ENCODE data around the gene GPR61. TPM values are rescaled to one million over a fixed set of nuclear protein-coding genes. Genes with fewer than 3 reads are reported as not detected.

GPR61 gene
- total RNA-seq, 1 donor from 2014 or later = 0.43 TPM

GRCh38 chr1:109570414-109570813 lies 30.7 kb downstream of the GPR61 start:
- no peaks in the 10 kb centered on the region for H3K27me3 Mint-ChIP-seq (ENCODE audit: low read depth)
- intact Hi-C loops (cut with micrococcal nuclease) = no loop called here
- H3K4me1 Mint-ChIP-seq (ENCODE audit: low read depth) = peaks cover 15% of the 10 kb centered on the region
- H3K9me3 Mint-ChIP-seq = no peaks in the 10 kb centered on the region
- DNase-seq (ENCODE audit: low spot score) = no peak
- no peak overlapping the region for H3K4me3 Mint-ChIP-seq (ENCODE audit: low read depth)
- peaks cover 8% of the 10 kb centered on the region for H3K36me3 Mint-ChIP-seq (ENCODE audit: low read depth)
- no peak overlapping the region for H3K27ac Mint-ChIP-seq

- peaks cover 28% of the 10 kb centered on the region for H3K36me3 Mint-ChIP-seq (ENCODE audit: low read depth)
- H3K4me1 Mint-ChIP-seq (ENCODE audit: low read depth) = peaks cover 10% of the 10 kb centered on the region
- DNase-seq (ENCODE audit: low spot score) = no peak
- no peaks in the 10 kb centered on the region for H3K27me3 Mint-ChIP-seq (ENCODE audit: low read depth)
- intact Hi-C loops (cut with micrococcal nuclease) = no loop called here
- no peaks in the 10 kb centered on the region for H3K9me3 Mint-ChIP-seq
- no peak overlapping the region for H3K4me3 Mint-ChIP-seq (ENCODE audit: low read depth)
- no peak overlapping the region for H3K27ac Mint-ChIP-seq
Observed at GRCh38 chr1:109573785-109574184, 34.1 kb downstream of the GPR61 start.

GRCh38 chr1:109578947-109579443 lies 39.3 kb downstream of the GPR61 start:
- peaks cover 63% of the 10 kb centered on the region for H3K36me3 Mint-ChIP-seq (ENCODE audit: low read depth)
- no peaks in the 10 kb centered on the region for H3K27me3 Mint-ChIP-seq (ENCODE audit: low read depth)
- peaks cover 5% of the 10 kb centered on the region for H3K4me1 Mint-ChIP-seq (ENCODE audit: low read depth)
- intact Hi-C loops (cut with micrococcal nuclease) = no loop called here
- no peak for DNase-seq (ENCODE audit: low spot score)
- H3K4me3 Mint-ChIP-seq (ENCODE audit: low read depth) = no peak overlapping the region
- no peaks in the 10 kb centered on the region for H3K9me3 Mint-ChIP-seq
- no peak overlapping the region for H3K27ac Mint-ChIP-seq

GRCh38 chr1:109579491-109579890 lies 39.8 kb downstream of the GPR61 start:
- Mint-ChIP-seq H3K27ac (no peak overlapping the region), H3K9me3 (no peaks in the 10 kb centered on the region), H3K36me3 (ENCODE audit: low read depth) (peaks cover 64% of the 10 kb centered on the region), H3K27me3 (ENCODE audit: low read depth) (no peaks in the 10 kb centered on the region), H3K4me3 (ENCODE audit: low read depth) (no peak overlapping the region), H3K4me1 (ENCODE audit: low read depth) (peaks cover 6% of the 10 kb centered on the region)
- no peak for DNase-seq (ENCODE audit: low spot score)
- intact Hi-C loops (cut with micrococcal nuclease) = no loop called here

GRCh38 chr1:109582021-109582420 lies 42.3 kb downstream of the GPR61 start:
- H3K36me3 Mint-ChIP-seq (ENCODE audit: low read depth) = peaks cover 65% of the 10 kb centered on the region
- H3K4me1 Mint-ChIP-seq (ENCODE audit: low read depth) = peaks cover 9% of the 10 kb centered on the region
- intact Hi-C loops (cut with micrococcal nuclease) = no loop called here
- H3K4me3 Mint-ChIP-seq (ENCODE audit: low read depth) = no peak overlapping the region
- no peaks in the 10 kb centered on the region for H3K9me3 Mint-ChIP-seq
- no peak for DNase-seq (ENCODE audit: low spot score)
- H3K27me3 Mint-ChIP-seq (ENCODE audit: low read depth) = no peaks in the 10 kb centered on the region
- no peak overlapping the region for H3K27ac Mint-ChIP-seq

GRCh38 chr1:109584766-109585165 lies 45.1 kb downstream of the GPR61 start:
- DNase-seq (ENCODE audit: low spot score) = no peak
- H3K27ac Mint-ChIP-seq = no peak overlapping the region
- intact Hi-C loops (cut with micrococcal nuclease) = no loop called here
- peaks cover 4% of the 10 kb centered on the region for H3K4me1 Mint-ChIP-seq (ENCODE audit: low read depth)
- H3K36me3 Mint-ChIP-seq (ENCODE audit: low read depth) = peaks cover 74% of the 10 kb centered on the region
- H3K27me3 Mint-ChIP-seq (ENCODE audit: low read depth) = no peaks in the 10 kb centered on the region
- no peaks in the 10 kb centered on the region for H3K9me3 Mint-ChIP-seq
- no peak overlapping the region for H3K4me3 Mint-ChIP-seq (ENCODE audit: low read depth)

- Mint-ChIP-seq H3K9me3 (no peaks in the 10 kb centered on the region), H3K27me3 (ENCODE audit: low read depth) (no peaks in the 10 kb centered on the region), H3K27ac (no peak overlapping the region), H3K4me1 (ENCODE audit: low read depth) (peaks cover 4% of the 10 kb centered on the region), H3K36me3 (ENCODE audit: low read depth) (peaks cover 75% of the 10 kb centered on the region), H3K4me3 (ENCODE audit: low read depth) (no peak overlapping the region)
- intact Hi-C loops (cut with micrococcal nuclease) = no loop called here
- DNase-seq (ENCODE audit: low spot score) = no peak
Observed at GRCh38 chr1:109586055-109586454, 46.4 kb downstream of the GPR61 start.

GRCh38 chr1:109589177-109589576 lies 49.5 kb downstream of the GPR61 start:
- Mint-ChIP-seq H3K4me3 (ENCODE audit: low read depth) (no peak overlapping the region), H3K4me1 (ENCODE audit: low read depth) (peaks cover 5% of the 10 kb centered on the region), H3K27ac (peak overlapping the region; percentile 7), H3K27me3 (ENCODE audit: low read depth) (no peaks in the 10 kb centered on the region), H3K36me3 (ENCODE audit: low read depth) (peaks cover 83% of the 10 kb centered on the region), H3K9me3 (no peaks in the 10 kb centered on the region)
- intact Hi-C loops (cut with micrococcal nuclease) = no loop called here
- no peak for DNase-seq (ENCODE audit: low spot score)

- no peak for DNase-seq (ENCODE audit: low spot score)
- peaks cover 81% of the 10 kb centered on the region for H3K36me3 Mint-ChIP-seq (ENCODE audit: low read depth)
- H3K4me1 Mint-ChIP-seq (ENCODE audit: low read depth) = peaks cover 3% of the 10 kb centered on the region
- no peak overlapping the region for H3K4me3 Mint-ChIP-seq (ENCODE audit: low read depth)
- no peaks in the 10 kb centered on the region for H3K9me3 Mint-ChIP-seq
- H3K27ac Mint-ChIP-seq = no peak overlapping the region
- H3K27me3 Mint-ChIP-seq (ENCODE audit: low read depth) = no peaks in the 10 kb centered on the region
- intact Hi-C loops (cut with micrococcal nuclease) = no loop called here
Observed at GRCh38 chr1:109589679-109590078, 50.0 kb downstream of the GPR61 start.

- Mint-ChIP-seq H3K36me3 (ENCODE audit: low read depth) (peaks cover 74% of the 10 kb centered on the region), H3K27ac (no peak overlapping the region), H3K27me3 (ENCODE audit: low read depth) (no peaks in the 10 kb centered on the region), H3K9me3 (no peaks in the 10 kb centered on the region), H3K4me3 (ENCODE audit: low read depth) (no peak overlapping the region), H3K4me1 (ENCODE audit: low read depth) (peaks cover 1% of the 10 kb centered on the region)
- intact Hi-C loops (cut with micrococcal nuclease) = no loop called here
- no peak for DNase-seq (ENCODE audit: low spot score)
Observed at GRCh38 chr1:109592916-109593315, 53.2 kb downstream of the GPR61 start.

- Mint-ChIP-seq H3K27me3 (ENCODE audit: low read depth) (no peaks in the 10 kb centered on the region), H3K4me3 (ENCODE audit: low read depth) (no peak overlapping the region), H3K4me1 (ENCODE audit: low read depth) (peaks cover 1% of the 10 kb centered on the region), H3K9me3 (no peaks in the 10 kb centered on the region), H3K27ac (no peak overlapping the region), H3K36me3 (ENCODE audit: low read depth) (peaks cover 66% of the 10 kb centered on the region)
- intact Hi-C loops (cut with micrococcal nuclease) = no loop called here
- DNase-seq (ENCODE audit: low spot score) = no peak
Observed at GRCh38 chr1:109595531-109595930, 55.9 kb downstream of the GPR61 start.

Other genes starting within 250 kb of the GPR61 start
- gene MYBPHL, start 232.9 kb upstream of the GPR61 start, total RNA-seq = not detected in 2 replicates
- gene SORT1, start 142.0 kb upstream of the GPR61 start, total RNA-seq = 1.1 and 1.9 TPM in 2 replicates
- gene PSMA5, start 113.4 kb upstream of the GPR61 start, total RNA-seq = 257 and 281 TPM in 2 replicates
- 0.11 TPM in 1 of 2 replicates, not detected in the other for gene SYPL2, start 73.3 kb upstream of the GPR61 start, total RNA-seq
- 11.9 and 12.9 TPM in 2 replicates for gene ATXN7L2, start 56.0 kb upstream of the GPR61 start, total RNA-seq
- gene CYB561D1, start 45.8 kb upstream of the GPR61 start, total RNA-seq = 11.1 and 13.6 TPM in 2 replicates
- 0.66 and 0.92 TPM in 2 replicates for gene AMIGO1, start 30.1 kb upstream of the GPR61 start, total RNA-seq
- 8.9 and 9.4 TPM in 2 replicates for gene GNAI3, start 8.7 kb downstream of the GPR61 start, total RNA-seq
- 0.18 TPM in 1 of 2 replicates, not detected in the other for gene GNAT2, start 79.7 kb downstream of the GPR61 start, total RNA-seq
- 77.5 and 78.4 TPM in 2 replicates for gene AMPD2, start 80.0 kb downstream of the GPR61 start, total RNA-seq
- 13.6 and 13.9 TPM in 2 replicates for gene GSTM4, start 116.2 kb downstream of the GPR61 start, total RNA-seq
- gene GSTM2, start 128.2 kb downstream of the GPR61 start, total RNA-seq = 30.1 and 32.3 TPM in 2 replicates
- gene GSTM1, start 147.9 kb downstream of the GPR61 start, total RNA-seq = 112 and 113 TPM in 2 replicates
- gene GSTM5, start 172.4 kb downstream of the GPR61 start, total RNA-seq = 0.09 and 0.46 TPM in 2 replicates
- gene GSTM3, start 201.2 kb downstream of the GPR61 start, total RNA-seq = 11.2 and 13.6 TPM in 2 replicates
- gene EPS8L3, start 224.1 kb downstream of the GPR61 start, total RNA-seq = not detected in 2 replicates

Measured in activated T-helper 2 cell treated with anti-CD3 and anti-CD28 coated beads, Interferon-gamma antibody, Interleukin-2, Interleukin-4, amounts not matched to agents 10 μg/mL and 5 μg/mL and 100 μg/mL, durations not matched to agents 14 hours and 24 hours and 36 hours (primary cell).